ENCODE results near the gene CNST.
"Not testable (repeated sequence)": the region's sequence is repeated elsewhere in the genome, so short reads cannot be mapped to it uniquely, and the experiment has no call there.

CNST gene

DNA sequence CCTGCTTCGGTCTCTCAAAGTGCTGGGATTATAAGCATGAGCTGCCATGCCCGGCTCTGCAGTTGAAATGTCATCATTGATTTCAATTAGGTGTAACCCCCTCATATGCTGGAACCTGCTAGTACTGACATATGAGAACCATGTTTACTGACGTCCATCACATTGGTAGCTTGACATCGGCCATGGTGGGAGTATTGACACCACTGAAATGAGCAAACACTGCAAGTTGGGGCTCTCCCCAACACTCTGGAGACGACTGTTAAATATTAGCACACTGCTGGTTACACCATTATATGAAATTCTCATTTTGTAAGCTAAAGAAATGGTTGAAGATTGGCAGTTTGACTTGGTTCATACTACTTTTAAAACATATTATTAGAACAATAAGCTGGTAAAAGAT is 63.7 kb downstream of the CNST start:
- DNase-seq, result no peak

DNA sequence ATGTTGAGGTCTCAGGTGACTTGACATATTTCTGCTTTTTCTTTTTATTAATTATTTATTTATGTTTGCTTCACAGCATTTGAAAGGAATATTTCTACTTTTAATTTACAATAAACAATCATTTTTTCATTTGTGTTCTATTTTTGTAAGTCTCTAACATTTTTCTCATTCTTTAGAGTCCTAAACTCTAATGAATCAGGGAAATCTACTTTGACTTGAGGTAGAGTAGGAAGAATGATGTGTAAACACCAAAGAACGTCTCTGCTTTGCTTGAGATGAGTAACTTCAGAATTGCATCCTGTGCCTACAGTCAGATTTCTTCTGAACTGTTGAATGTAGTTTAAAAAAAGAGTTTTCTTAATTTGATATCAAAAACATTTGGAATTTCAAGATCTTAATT is 65.2 kb downstream of the CNST start:
- DNase-seq, result no peak

DNA sequence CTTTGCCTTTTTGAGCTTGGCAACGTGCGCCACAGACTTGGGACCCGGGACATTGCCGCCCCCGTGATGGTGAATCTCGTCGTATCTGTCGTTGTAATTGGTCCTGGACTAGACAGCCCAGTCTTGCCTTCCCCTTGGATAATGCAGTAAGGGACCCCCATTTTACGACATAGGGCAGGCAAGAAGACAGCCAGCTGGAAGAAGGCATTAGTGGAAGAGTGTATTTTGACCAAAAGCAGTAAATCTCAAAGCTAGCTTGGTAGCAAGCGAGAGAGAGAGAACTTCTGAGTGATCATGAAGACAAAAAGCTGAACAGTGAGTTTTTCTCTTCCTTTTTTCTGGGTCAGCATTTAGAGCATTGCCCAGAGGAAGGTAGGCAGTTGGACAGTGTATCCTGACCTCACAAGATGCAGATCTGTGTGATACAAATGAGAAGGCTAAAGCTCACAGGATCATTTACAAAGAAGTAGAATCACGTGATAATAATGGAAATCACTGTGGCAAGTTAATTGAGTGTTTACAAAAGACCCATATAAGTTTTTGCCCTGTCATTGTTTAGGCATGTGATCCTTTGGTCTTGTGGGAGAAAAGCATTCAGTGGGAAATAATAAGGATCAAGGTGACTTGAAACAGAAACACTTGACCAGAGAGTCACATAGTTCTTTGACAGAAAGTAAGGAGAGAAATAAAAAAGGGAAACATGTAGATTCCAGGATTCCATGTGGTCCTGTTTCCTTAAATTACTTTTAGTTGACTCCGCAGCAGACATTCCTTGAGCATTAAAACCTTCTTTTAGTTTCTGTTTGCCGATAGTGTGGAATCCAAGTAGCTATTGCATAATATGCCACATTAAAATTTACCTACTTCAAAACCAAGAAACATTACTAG is 66.3 kb downstream of the CNST start:
- DNase-seq, result no peak

DNA sequence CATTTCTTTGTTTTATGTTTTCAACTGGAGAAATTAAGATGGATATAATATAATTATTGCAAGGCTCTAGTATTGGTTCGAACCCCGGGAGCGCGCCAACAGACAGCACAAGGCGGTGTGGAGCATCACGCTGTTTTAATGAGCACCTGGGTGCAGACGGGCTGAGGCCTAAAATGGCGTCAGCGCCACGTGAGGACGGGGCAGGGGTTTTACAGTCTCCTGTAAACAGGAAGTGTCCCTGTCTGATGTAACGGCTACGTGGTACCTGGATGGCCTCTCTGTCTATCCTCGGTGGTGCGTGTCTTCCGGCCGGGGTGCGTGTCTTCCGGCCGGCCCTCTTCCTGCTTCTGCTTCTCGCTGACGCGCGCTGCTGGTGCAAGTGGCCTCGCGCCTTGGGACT is 68.4 kb downstream of the CNST start:
- not testable (repeated sequence) for DNase-seq

DNA sequence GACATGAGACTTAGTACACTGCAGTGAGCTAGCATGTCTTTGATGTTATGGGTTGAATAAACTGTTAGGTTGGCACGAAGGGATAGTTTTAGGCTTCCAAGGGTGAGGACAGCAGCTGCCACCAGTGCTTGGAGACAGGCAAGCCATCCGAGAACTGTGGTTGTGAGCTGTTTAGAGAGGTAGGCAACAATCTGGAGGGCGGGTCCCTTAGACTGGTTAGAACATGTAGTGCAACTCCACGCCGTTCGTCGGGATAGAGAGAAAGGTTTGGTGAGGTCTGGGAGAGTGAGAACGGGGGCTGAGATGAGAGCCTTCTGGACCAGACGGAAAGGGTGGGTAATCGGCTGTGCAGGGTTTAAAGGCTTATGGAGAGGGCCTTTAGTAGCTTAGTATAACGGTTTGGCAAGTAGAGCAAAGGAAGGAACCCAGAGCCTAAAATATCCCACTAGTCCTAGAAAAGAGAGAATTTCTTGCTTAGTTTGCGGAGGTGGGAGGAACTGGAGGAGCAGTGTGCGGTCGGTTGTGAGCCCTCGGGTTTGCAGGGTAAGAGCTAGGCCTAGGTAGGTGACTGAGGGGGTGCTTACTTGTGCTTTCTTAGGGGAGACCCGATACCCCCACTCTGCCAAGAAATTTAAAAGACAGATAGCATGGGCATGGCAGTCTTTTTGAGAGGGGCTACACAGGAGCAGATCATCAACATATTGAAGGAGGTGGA is 72.8 kb downstream of the CNST start:
- no peak for DNase-seq

DNA sequence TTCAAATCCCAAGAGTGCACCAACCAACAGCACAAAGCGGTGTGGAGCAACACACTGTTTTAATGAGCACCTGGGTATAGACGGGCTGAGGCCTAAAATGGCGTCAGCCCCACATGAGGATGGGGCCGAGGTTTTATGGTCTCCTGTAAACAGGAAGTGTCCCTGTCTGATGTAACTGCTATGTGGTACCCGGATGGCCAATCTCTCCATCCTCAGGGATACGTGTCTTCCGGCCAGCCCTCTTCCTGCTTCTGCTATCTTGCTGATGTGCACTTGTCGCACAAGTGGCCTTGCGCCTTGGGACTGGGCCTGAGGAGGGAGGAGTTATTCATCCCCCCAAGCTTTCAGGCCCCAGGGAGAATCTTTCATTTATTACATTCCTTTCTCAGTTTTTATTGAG is 73.5 kb downstream of the CNST start:
- DNase-seq, result no peak

DNA sequence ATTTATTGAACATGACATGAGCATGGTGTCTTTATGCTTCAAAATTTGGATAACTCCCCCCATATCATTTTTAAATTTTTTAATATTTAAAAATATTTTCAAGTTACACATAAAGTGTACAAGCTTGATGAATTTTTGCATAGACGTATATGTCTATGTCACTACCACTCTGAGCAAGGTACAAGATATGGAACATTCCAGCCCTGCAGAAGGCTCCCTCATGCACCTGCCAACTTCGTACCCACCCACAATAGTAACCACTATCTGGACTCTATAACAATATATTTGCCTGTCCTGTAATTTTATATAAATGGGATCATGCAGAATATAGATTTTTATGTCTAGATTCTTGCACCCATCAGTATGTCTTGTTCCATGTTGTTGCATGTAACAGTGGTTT is 74.5 kb downstream of the CNST start:
- DNase-seq, result no peak

DNA sequence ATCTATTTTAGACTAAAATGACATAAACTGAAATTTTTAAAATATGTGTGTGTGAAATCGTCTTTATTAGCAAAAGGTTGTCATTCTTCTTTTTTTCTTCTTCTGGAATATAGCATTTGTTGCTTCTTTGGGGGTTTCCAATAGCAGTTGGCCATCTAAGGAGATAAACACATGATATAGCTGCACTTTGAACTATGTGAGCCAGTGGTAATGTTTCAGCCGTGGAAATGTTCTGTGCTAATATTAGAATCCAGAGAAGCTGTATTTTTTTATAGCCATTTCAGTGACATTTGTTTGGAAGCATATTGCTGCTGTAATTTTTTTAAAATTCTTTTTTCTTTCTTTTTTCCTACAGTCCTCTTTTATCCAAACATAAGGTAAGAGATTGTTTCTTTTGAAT is 75.1 kb downstream of the CNST start:
- no peak for DNase-seq

DNA sequence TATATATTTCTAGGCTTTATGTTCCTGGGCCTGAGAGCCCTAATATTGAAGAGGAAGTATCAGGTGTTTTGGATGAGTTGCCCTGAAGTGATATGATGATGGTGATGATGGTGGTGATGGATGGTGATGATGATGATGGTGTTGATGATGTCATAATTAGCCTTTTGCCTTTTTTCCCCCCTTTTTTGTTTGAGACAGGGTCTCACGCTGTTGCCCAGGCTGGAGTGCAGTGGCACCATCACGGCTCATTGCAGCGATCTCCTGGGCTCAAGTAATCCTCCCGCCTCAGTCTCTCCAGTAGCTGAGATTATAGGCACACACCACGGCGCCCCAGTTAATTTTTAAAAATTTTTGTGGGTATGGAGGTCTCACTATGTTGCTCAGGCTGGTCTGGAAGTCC is 76.5 kb downstream of the CNST start:
- no peak for DNase-seq

DNA sequence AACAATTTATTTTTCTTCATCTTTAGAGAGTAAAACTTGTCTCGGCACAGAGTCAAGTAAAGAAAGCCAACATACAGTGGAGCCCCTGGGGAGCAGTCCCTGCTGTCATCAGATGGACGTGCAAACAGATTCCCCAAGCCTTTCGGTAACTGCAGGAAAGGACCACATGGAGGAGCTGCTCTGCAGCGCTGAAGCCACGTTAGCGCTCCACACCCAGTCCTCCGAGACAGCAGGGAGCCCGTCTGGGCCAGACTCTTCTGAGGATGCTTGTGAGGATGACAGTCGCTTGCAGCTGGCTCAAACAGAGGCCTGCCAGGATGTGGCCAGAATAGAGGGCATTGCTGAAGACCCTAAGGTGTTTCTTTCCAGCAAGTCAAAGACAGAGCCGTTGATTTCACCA is 80.9 kb downstream of the CNST start:
- no peak for DNase-seq

DNA sequence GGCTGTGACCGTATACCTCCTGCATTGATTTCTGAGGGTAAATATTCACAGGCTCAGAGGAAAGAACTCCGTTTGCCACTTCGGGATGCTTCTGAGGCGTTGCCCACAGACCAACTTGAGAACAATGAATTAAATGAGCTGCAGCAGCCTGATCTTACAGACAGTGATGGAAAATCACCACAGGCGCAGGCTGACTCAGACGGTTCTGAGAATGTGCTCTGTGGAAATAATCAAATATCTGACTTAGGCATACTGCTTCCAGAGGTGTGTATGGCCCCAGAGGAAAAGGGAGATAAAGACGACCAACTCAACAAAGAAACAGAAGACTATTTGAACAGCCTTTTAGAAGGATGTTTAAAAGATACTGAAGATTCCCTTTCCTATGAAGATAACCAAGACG is 81.3 kb downstream of the CNST start:
- DNase-seq, result no peak

DNA sequence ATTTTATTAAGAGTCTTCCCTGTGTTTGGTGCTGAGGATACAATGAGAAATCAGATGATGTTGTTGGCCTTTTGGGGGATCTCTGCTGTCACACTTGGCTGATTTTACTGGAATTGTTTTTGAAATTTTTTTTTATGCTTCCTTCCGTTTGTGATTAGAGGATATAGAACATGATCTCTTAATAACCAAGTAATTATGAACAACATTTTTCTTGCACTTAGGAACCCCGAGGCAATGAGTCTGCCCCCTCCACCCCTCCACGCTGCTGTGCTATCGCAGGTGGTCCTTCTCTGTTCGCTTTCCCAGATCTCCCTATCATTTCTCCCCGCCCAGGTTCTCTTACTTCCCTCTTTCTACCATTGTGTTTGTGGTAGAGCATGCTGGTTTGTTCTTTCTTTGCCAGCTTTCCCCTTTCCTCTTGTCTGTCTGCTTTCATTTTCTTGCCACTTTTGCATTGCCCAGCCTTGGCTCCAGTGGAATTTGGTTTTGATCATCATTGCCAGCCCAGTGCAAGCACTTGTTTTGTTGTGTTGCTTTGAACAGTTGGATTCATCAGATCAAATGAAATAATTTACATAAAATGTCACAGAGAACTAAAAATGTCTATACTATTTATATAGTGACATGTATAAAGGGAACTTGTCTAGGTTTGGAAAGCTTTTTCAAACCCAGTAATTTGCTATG is 84.9 kb downstream of the CNST start:
- DNase-seq, result no peak

DNA sequence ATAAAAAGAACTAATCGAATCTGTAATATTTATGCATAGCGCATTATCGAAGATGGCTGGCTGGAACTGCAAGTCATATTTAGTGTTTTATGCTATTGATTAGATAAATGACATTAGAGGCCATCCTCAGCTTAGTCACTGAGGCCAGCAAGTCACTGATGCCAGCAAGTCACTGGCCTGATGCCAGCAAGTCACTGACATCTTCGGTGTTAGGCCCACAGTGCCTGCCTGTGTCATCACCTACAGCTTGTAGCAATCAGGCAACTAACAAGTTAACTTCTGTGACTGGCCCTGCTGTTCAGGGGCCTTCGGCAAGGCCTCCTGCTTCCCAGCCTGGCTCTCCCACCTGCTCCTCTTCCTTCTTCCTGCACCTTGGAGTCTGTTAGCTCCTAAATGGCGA is 92.3 kb downstream of the CNST start:
- no peak for DNase-seq

DNA sequence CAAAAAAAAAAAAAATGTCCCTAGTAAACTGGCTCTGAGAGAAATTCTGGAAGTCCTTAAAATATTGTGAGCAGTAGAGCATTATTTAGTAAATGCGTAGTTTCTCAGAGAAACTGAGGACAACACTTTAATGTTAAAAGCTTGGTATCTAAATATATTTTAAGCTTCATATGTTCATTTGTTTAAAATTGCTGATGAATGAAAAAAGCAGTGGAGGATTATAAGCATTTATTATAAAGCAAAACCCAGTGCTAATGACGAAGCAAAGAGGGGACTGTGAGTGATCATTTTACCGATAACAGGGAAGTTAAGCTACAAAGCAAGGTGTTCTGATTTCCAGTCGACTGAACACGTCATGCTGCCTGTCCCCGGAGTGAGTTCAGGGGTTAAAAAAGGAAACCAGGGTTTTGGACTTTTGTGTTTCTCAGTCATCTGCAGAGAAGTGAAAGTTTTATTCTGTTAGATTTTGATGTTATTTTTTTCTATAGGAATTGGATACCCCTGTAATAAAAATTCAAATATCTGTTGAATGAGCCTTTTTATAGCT is 93.4 kb downstream of the CNST start:
- no peak for DNase-seq

DNA sequence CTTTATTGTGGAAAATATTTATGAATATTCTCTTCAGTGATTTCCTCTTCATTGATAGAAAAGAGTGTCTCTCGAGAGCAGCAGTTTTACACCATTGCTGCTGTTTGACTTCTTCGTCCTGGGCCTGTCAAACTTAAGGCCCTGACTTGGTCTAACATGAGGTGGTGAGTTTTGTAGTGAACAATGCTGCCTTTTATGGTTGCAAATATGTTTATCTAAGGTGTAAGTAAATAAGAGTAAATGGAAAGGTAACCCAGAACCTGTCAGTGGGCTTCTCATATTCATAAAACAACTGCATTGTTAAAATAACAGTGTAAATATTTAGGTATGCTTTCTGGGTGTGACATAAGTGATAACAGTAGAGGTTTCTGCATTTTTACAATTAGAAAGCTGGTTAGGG is 95.2 kb downstream of the CNST start:
- no peak for DNase-seq

DNA sequence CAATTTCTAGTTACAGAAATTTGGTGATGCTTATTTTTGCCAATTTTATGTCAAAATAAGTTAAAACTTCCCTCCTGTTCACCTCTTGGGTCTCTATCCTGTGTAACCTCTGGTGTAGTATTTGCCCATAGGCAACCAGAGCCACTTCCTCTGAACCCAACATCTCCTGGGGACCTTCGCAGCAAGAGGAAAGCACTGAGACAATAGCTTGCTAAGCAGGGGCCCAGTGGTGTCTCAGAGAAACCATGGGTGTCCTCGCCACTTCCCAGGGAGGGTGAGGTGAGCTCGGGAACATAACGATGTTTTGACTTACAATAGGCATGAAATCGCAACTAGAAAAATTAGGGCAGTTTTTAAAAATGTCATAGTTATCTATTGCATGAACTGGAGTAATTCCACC is 101.5 kb downstream of the CNST start:
- DNase-seq, result no peak

DNA sequence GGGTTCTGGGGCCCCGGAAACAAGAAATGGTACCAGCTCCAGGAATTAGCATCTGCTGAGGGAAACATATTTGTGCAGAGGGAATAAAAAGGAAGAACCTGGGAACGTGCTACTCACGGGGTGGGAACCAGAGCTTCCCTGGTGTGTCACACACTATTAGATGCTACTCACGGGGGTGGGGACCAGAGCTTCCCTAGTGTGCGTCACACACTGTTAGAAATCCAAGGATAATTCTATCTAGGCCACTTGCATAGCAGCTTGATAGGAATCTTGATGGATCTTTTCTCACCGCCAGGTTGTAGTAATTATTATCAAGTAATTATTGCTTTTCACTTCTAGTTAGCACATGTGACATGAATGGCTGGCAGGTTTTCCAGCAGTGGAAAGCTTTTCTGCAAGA is 103.4 kb downstream of the CNST start:
- DNase-seq, result no peak

DNA sequence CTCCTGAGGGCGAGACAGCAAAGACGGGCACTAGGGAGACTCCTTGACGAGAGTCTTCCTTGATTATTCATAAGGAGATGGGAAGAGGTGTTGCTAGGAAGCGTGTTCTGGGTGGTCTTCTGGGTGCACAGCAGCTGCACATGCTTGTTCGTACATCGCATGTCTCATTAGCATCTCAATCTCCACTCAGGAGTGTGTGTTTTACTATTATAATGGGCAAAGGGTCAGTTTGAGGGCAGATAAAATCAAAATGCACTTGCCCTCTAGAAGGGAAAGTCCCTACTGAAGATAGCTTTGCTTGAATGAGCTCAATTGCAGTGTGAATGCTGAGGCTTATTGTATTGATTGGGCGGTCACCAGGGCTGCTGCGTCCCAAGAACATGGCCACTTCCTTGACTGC is 107.8 kb downstream of the CNST start:
- no peak for DNase-seq

DNA sequence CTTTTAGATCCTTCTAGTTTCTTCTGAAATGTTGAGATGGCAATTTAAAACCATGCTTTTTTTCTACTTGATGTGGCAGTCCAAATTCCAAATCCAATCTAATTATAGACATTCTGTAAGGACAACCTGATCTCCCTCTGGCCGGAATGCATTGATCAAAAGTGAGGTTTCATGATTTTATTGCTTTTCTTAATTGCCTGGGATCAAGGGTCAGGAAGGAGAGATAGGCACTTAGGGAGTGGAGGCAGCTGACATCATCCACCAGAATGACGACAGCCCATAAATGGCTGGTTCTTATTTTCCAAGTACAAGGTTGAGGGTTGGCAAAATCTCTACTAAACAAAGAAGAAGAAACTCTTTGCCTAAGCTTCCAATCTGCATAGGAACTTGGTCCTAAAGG is 111.6 kb downstream of the CNST start:
- DNase-seq, result no peak

DNA sequence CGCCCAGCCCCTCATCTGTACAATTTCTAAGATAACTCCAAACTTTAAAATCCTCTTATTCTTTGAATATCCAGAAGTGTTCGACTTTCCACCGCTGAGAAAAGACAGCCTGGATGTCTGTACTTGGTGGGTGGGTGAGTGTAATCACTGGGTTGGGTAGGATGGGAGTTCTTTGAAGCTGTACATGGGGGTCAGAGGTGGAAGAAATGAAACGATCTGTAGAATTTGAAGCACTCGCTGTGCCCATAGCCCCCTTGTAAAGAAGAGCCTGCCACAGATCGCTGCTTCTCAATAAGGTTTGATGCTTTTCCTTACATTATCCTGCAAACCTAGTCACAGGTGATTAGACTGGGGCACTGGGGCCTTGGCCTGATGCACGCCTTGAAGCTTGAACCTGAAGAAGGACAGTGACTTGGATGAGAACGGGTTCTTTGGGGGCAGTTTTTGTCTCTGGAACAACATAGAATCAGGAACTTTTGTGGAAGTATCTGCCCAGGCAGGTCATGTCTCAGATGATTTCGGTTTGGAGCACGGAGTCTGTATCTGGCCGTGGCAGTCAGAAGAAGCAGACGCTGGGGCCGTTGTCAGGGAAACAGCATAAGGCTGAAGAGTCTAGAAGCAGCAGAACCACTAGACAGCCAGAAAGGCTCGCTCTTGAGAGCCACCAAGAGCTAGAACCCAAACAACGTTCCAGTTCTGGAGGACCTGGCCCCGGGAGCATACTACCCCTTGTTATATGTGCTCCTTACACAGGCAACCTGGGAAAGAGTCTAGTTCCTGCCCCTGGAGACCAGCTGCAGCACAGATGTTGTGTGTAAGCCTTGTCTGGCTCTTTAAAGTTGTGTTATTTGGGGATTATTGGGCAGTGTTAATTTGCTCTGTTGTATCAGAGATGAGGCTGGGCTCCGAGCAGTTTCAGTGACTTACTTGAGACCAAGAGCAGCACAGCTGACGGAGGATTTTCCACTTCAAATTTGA is 112.8 kb downstream of the CNST start:
- no peak for DNase-seq

DNA sequence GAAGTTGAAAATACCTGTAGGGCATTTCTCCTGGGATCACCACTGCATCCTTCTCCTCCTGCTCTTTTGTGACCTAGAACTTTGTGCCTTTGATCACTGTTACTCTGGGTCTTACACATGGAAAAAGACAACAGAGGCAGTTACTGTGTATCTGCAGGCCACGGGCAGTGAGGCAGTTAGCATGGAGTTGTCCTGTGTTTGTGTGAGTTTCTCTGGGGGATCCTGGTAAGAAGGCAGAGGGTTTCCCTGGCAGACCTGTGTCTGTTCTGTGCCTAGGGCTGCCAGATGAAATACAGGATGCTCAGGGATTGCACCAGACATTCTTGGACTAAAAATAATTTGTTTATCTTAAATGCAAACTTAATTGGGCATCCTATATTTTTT is 113.5 kb downstream of the CNST start:
- no peak for DNase-seq

DNA sequence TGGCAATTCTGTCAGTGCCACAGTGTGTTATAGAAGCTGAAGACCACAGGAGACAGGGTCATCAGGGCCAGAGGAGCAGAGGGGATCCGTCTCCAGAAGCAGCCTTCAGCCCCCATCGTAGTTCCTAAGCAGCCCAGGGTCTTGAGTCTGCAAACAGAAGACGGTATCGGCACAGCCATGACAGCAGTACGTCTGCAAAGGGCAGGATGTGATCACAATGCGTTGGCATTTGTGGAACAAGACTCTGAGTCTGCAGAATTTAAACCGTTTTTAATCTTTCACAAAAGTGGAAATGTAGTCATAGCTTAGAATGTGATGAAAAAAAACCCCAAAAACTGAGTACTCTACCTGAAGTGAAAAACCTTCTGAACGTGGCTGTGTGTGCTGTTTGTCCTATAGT is 113.9 kb downstream of the CNST start:
- DNase-seq, result no peak
